Mammary epithelial cell (primary cell): Measurements from ENCODE around the gene PCYT1B.

ENCODE experiments used
- CTCF ChIP-seq, 2 donors: IDR thresholded peaks in 1 of 2; conservative IDR thresholded peaks in 1 of 2; 2 replicates each; pipeline ENCODE4 v1.5.1; 2011 to 2012; ENCODE audit warnings: inconsistent platforms in 2 of 2, low read length in 2 of 2, mild to moderate bottlenecking in 2 of 2, control low read depth in 1 of 2, low read depth in 1 of 2; ENCODE audit not compliant: insufficient read depth in 1 of 2; ENCODE audit errors: extremely low read depth in 1 of 2
- EZH2 ChIP-seq: IDR thresholded peaks from 2 replicates; pipeline ENCODE4 v1.6.1; 2012; ENCODE audit warnings: low read length, inconsistent platforms, borderline replicate concordance

- TF ChIP-seq CTCF (conservative IDR thresholded peaks at IDR 0.05 in 1 of 2, IDR thresholded peaks at IDR 0.05 in 1 of 2; ENCODE audit: extremely low read depth in 1 of 2, insufficient read depth in 1 of 2, low read depth in 1 of 2, low read length in 2 of 2), result no peak
- TF ChIP-seq EZH2, result no peak
Observed at GRCh38 chrX:24658421-24658820, 11.3 kb upstream of the PCYT1B start.
